K562 (cell line): ENCODE data around the gene STX1A. TPM values are rescaled to one million over a fixed set of nuclear protein-coding genes. Genes with fewer than 3 reads are reported as not detected.

Experiments
- ATAC-seq: fragments of 200-7000 bp; cut with Tn5 transposase; 3 replicates; pipeline ENCODE4 v1.9.1; 2020; ENCODE audit warnings: moderate library complexity
- BruUV-seq: library from RNA; stranded (reverse); fragments of 400-500 nt; replicated peaks from 2 replicates; lab custom pipeline; 2021; lab: Mats Ljungman, UMichigan
- CTCF ChIA-PET: fragments of 300-600 bp; formaldehyde crosslinking; extraction: SDS; loops from one replicate; lab custom pipeline; 2021; ENCODE audit warnings: low intra/inter-chr PET ratio; lab: Yijun Ruan, JAX
- POLR2A ChIA-PET: fragments of 300-600, 350-650 bp; sonication (Branson Sonifier 250); formaldehyde crosslinking; extraction: SDS; loops from one replicate; lab custom pipeline; 2021; ENCODE audit warnings: antibody characterized with exemption, inconsistent platforms; lab: Yijun Ruan, JAX
- DNase-seq, 4 experiments: peaks; one replicate each; pipeline versions ENCODE4 v3.0.0 to v3.0.0-alpha.2; 2011 to 2018; ENCODE audit warnings: low spot score in 3 of 4, mixed read lengths in 3 of 4; ENCODE audit errors: extremely low read depth in 1 of 4
- FAIRE-seq: peaks from 2 replicates; lab custom pipeline; 2011; peaks lifted over from hg19 to GRCh38; lab: Jason Lieb, UNC
- H2AFZ ChIP-seq: 2 replicates; pipeline ENCODE4 v1.6.0; 2011; ENCODE audit warnings: low read depth, low read length, control low read depth, inconsistent platforms
- H3K27ac ChIP-seq: fragments of 200-600 bp; 3 replicates; pipeline ENCODE4 v1.8.0; 2011; ENCODE audit warnings: low read depth, mild to moderate bottlenecking, control low read depth, inconsistent platforms, low read length, moderate library complexity, mixed read lengths; ENCODE audit errors: extremely low read depth
- H3K27me3 ChIP-seq, 2 experiments: fragments of 300-600 bp in 1 of 2; 2 replicates in 1 of 2; 3 replicates in 1 of 2; pipeline versions ENCODE4 v1.6.0 to v1.8.0; 2011; ENCODE audit warnings: inconsistent platforms in 2 of 2, low read length in 2 of 2, mild to moderate bottlenecking in 1 of 2, mixed read lengths in 1 of 2, moderate library complexity in 1 of 2; ENCODE audit not compliant: control insufficient read depth in 2 of 2, insufficient read depth in 2 of 2
- H3K36me3 ChIP-seq: fragments of 300-600 bp; 3 replicates; pipeline ENCODE4 v1.8.0; 2011; ENCODE audit warnings: mild to moderate bottlenecking, low read length, inconsistent platforms; ENCODE audit not compliant: control insufficient read depth, insufficient read depth
- H3K4me1 ChIP-seq, 2 experiments: fragments of 200-600 bp in 1 of 2; replicated peaks in 1 of 2; 2 replicates in 1 of 2; 3 replicates in 1 of 2; pipeline versions ENCODE4 v1.5.1 to v1.8.0; 2011; ENCODE audit warnings: inconsistent platforms in 2 of 2, low read length in 2 of 2, mild to moderate bottlenecking in 1 of 2, mixed read lengths in 1 of 2, moderate library complexity in 1 of 2; ENCODE audit not compliant: control insufficient read depth in 2 of 2, insufficient read depth in 2 of 2
- H3K4me2 ChIP-seq: 2 replicates; pipeline ENCODE4 v1.6.1; 2011; ENCODE audit warnings: low read length, control low read depth, inconsistent platforms, mixed read lengths; ENCODE audit not compliant: insufficient read depth
- H3K4me3 ChIP-seq: fragments of 200-600 bp; sonication (generic), shearing (Covaris generic); 2 replicates; pipeline ENCODE4 v1.5.1; 2016; ENCODE audit warnings: control low read depth, inconsistent platforms
- H3K79me2 ChIP-seq: fragments of 200-600 bp; 3 replicates; pipeline ENCODE4 v1.8.0; 2011; ENCODE audit warnings: low read length, inconsistent platforms; ENCODE audit not compliant: control insufficient read depth, insufficient read depth
- H3K9ac ChIP-seq, 2 experiments: 2 replicates each; pipeline versions ENCODE4 v1.6.0 to v1.6.1; 2011; ENCODE audit warnings: low read depth in 2 of 2, low read length in 2 of 2, control low read depth in 1 of 2, inconsistent platforms in 1 of 2, mild to moderate bottlenecking in 1 of 2, mixed read lengths in 1 of 2; ENCODE audit not compliant: insufficient read depth in 1 of 2
- H3K9me1 ChIP-seq: one replicate; pipeline ENCODE4 v1.6.0; 2011; ENCODE audit warnings: inconsistent platforms, mild to moderate bottlenecking, low read length, moderate library complexity; ENCODE audit not compliant: control insufficient read depth, insufficient read depth
- H3K9me3 ChIP-seq: replicated peaks from 2 replicates; pipeline ENCODE4 v1.5.1; 2011; ENCODE audit warnings: low read depth, low read length, inconsistent platforms; ENCODE audit not compliant: control insufficient read depth, insufficient read depth
- H4K20me1 ChIP-seq: replicated peaks from 2 replicates; pipeline ENCODE4 v1.6.1; 2011; ENCODE audit warnings: low read length, inconsistent platforms, mixed read lengths; ENCODE audit not compliant: control insufficient read depth, insufficient read depth
- RBM17 ChIP-seq: fragments of 200-400 bp; formaldehyde crosslinking; IDR thresholded peaks from 2 replicates; pipeline ENCODE4 v1.6.1; 2017; ENCODE audit warnings: low read depth, mild to moderate bottlenecking, low read length, borderline replicate concordance
- TOE1 ChIP-seq, 2 experiments: fragments of 450-650 bp in 1 of 2; sonication (generic) in 1 of 2; formaldehyde crosslinking in 1 of 2; IDR thresholded peaks; 2 replicates each; pipeline versions ENCODE4 v1.7.1 to v1.8.0; 2016 to 2022; ENCODE audit warnings: borderline replicate concordance in 2 of 2, mild to moderate bottlenecking in 2 of 2, antibody characterized with exemption in 1 of 2, inconsistent platforms in 1 of 2, low read depth in 1 of 2, missing genetic modification reagents in 1 of 2, moderate library complexity in 1 of 2
- UBTF ChIP-seq, 2 experiments: IDR thresholded peaks; 2 replicates each; pipeline ENCODE4 v1.6.1; 2012; ENCODE audit warnings: improper control_type of control experiment in 2 of 2, low read depth in 2 of 2, low read length in 2 of 2, borderline replicate concordance in 1 of 2
- ZNF263 ChIP-seq: sonication (generic); formaldehyde crosslinking; IDR thresholded peaks from 2 replicates; pipeline ENCODE4 v1.8.0; 2022; ENCODE audit warnings: mild to moderate bottlenecking, missing genetic modification reagents, borderline replicate concordance
- ZNF740 ChIP-seq, 3 experiments: fragments of 200-800 bp in 1 of 3; sonication (Bioruptor generic) in 1 of 3; sonication (generic) in 1 of 3; formaldehyde crosslinking in 1 of 3; IDR thresholded peaks; 2 replicates each; pipeline versions ENCODE4 v1.6.1 to v1.8.0; 2016 to 2022; ENCODE audit warnings: mild to moderate bottlenecking in 2 of 3, missing compliant biosample characterization in 2 of 3, missing genetic modification characterization in 2 of 3, missing genetic modification reagents in 1 of 3
- ZZZ3 ChIP-seq: fragments of 450-650 bp; IDR thresholded peaks from 2 replicates; pipeline ENCODE4 v1.6.1; 2016; ENCODE audit warnings: antibody characterized with exemption, mild to moderate bottlenecking, moderate library complexity
- WGBS: fragments of 100-300 bp; shearing (Covaris generic); methylation state at CpG from one replicate; pipeline ENCODE4 v1.1.6; 2016; ENCODE audit warnings: low coverage, mixed read lengths; ENCODE audit not compliant: insufficient coverage; ENCODE audit errors: missing lambda C conversion rate; 5-methylcytosine and 5-hydroxymethylcytosine counted together
- in situ Hi-C: fragments of 300-500 bp; cut with MboI; formaldehyde crosslinking; loops from 4 replicates; pipeline ENCODE4 v1.15.0; 2018; ENCODE audit warnings: inconsistent platforms, mixed read lengths
- intact Hi-C: fragments of 100-400 bp; cut with micrococcal nuclease; formaldehyde crosslinking; loops from 2 replicates; pipeline ENCODE4 v1.14.2; 2022
- polyA plus RNA-seq, 8 experiments: library from polyadenylated mRNA; depleted of rRNA in 4 of 8; stranded (reverse) in 5 of 8; unstranded in 3 of 8; fragments of >200 nt; fragmentation: Nextera tagmentation in 2 of 8; fragmentation: Illumina TruSeq in 1 of 8; extraction: Ambion mirVana in 2 of 8; extraction: Trizol in 1 of 8; gene quantifications; 2 replicates each; pipeline versions ENCODE4 v1.2.1 to v1.2.3, GENCODE V29; 2011 to 2014; ENCODE audit warnings: inconsistent platforms in 1 of 8, missing spikeins in 1 of 8
- total RNA-seq, 7 experiments: library from RNA; depleted of rRNA in 6 of 7; stranded (reverse); fragments of >200 nt in 6 of 7; fragmentation: Illumina TruSeq in 2 of 7; extraction: Trizol in 2 of 7; gene quantifications; 2 replicates each; pipeline versions ENCODE4 v1.2.1 to v1.2.3, GENCODE V29; 2011 to 2021; ENCODE audit warnings: low replicate concordance in 1 of 7

Gene STX1A
- total and polyA plus RNA-seq, 9 of the 15 experiments (the other 6 are each of a cell fraction or from before 2014, with no cell fraction given): 0.04 to 15.1 (median 6.3) TPM

GRCh38 chr7:73718438-73718881 lies 1.0 kb downstream of the STX1A start:
- peaks cover 20 to 50% of the 10 kb centered on the region in 2 experiments for H3K4me1 ChIP-seq
- FAIRE-seq (no peak), DNase-seq (no peak), ATAC-seq (no peak)
- no peaks in the 10 kb centered on the region for H3K27me3 ChIP-seq
- TF ChIP-seq RBM17: no peak
- no peak for TF ChIP-seq TOE1 (IDR thresholded peaks at IDR 0.05; ENCODE audit: borderline replicate concordance)
- TF ChIP-seq TOE1 (CRISPR knock-in tag; IDR thresholded peaks at IDR 0.05; ENCODE audit: borderline replicate concordance, low read depth): no peak
- peak; percentile 68 for TF ChIP-seq ZNF263 (CRISPR knock-in tag)
- TF ChIP-seq ZZZ3: no peak
- TF ChIP-seq ZNF740 (CRISPR knock-in tag; IDR thresholded peaks at IDR 0.05): peak; percentile 48; the same call in 1 of the 2 replicates
- TF ChIP-seq ZNF740 (tag; IDR thresholded peaks at IDR 0.05): peak in 1 of 2 experiments; percentile 51; a peak in 2 of 4 replicates
- TF ChIP-seq UBTF (IDR thresholded peaks at IDR 0.05; ENCODE audit: borderline replicate concordance in 1 of 2, low read depth in 2 of 2, low read length in 2 of 2): no peak
- H3K4me3 ChIP-seq: peak overlapping the region; percentile 75
- peaks cover 29% of the 10 kb centered on the region for H4K20me1 ChIP-seq
- in situ Hi-C loops (no loop called here), intact Hi-C loops (loop anchor here (5.0 kb wide), 1 partner anchor 36 kb away; the partner anchor contains the start of genes BUD23 and DNAJC30)
- peaks cover 6% of the 10 kb centered on the region for H3K9me1 ChIP-seq
- H2AFZ ChIP-seq: no peak overlapping the region
- ChIA-PET POLR2A (interaction anchor here (0.6 kb wide), 1 partner anchor 105 kb away, joined by 3 read pairs; no protein-coding TSS in a partner anchor), CTCF (no interaction called here)
- WGBS: 24% methylated on average over 9 of the region's 9 CpGs
- no peaks in the 10 kb centered on the region for H3K9me3 ChIP-seq
- no TSS peak for BruUV-seq
- H3K9ac ChIP-seq: peak overlapping the region in 1 of 2 experiments; percentile 94; a peak in 2 of 4 replicates
- H3K36me3 ChIP-seq: no peaks in the 10 kb centered on the region
- peaks cover 10% of the 10 kb centered on the region; the same call in 2 of the 3 replicates for H3K79me2 ChIP-seq
- no peak overlapping the region; the same call in 1 of the 2 replicates for H3K4me2 ChIP-seq
- H3K27ac ChIP-seq: no peak overlapping the region
